Measurements from ENCODE around the gene EYA2.
"Not testable (repeated sequence)": the region's sequence is repeated elsewhere in the genome, so short reads cannot be mapped to it uniquely, and the experiment has no call there.

DNA sequence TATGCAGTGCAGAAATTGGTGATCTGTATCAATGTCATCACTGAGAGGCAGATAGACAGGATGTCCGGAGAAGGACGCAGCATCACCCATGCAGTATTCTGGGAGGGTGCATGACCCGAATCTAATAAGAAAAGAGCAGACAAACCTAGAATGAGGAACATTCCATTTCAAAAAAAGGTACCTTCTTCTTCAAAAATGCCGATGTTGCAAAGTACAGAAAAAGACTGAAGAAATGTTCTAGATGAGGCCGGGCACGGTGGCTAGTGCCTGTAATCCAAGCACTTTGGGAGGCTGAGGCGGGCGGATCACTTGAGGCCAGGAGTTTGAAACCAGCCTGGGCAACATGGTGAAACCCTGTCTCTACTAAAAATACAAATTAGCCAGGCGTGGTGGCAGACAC is 28.2 kb downstream of the EYA2 start:
- TF ChIP-seq POLR2A, CTCF, POLR2AphosphoS5 (IDR thresholded peaks at IDR 0.05): not testable (repeated sequence)

All from prostate gland (tissue), 2 donors.